HL-60/S4 treated with phorbol 12-myristate 13-acetate at 8.2 ng/mL for 4 days and 3 days (cell line): ENCODE data around the gene IL21.
"Not testable (repeated sequence)": the region's sequence is repeated elsewhere in the genome, so short reads cannot be mapped to it uniquely, and the experiment has no call there.

Experiments used
- in situ Hi-C: fragments of 300-500 bp; cut with MboI; formaldehyde crosslinking; loops from 2 replicates; pipeline ENCODE4 v1.15.0; 2022; ENCODE audit warnings: low sequenced_read_pairs

IL21 gene

GRCh38 chr4:122621016-122621507 is at the start of gene IL21:
Gene IL21 (minus strand): TSS chr4:122621066. CDS start chr4:122621011, 55 bp downstream.
- in situ Hi-C loops: no loop called here

GRCh38 chr4:122669911-122670738 is 49.3 kb upstream of the IL21 start:
- in situ Hi-C loops: no loop called here

GRCh38 chr4:122668241-122668640 is 47.4 kb upstream of the IL21 start:
- in situ Hi-C loops: no loop called here

- in situ Hi-C loops: no loop called here
Measured at GRCh38 chr4:122666527-122667245, 45.8 kb upstream of the IL21 start.

GRCh38 chr4:122665161-122665929 is 44.5 kb upstream of the IL21 start:
- in situ Hi-C loops: no loop called here

GRCh38 chr4:122663814-122664610 is 43.1 kb upstream of the IL21 start:
- in situ Hi-C loops: no loop called here

- in situ Hi-C loops: no loop called here
Measured at GRCh38 chr4:122663291-122663690, 42.4 kb upstream of the IL21 start.

GRCh38 chr4:122662701-122663100 is 41.8 kb upstream of the IL21 start:
- in situ Hi-C loops: no loop called here

- in situ Hi-C loops: no loop called here
Measured at GRCh38 chr4:122661176-122662160, 40.6 kb upstream of the IL21 start.

- in situ Hi-C loops: no loop called here
Measured at GRCh38 chr4:122658818-122659295, 38.0 kb upstream of the IL21 start.

GRCh38 chr4:122658377-122658776 is 37.5 kb upstream of the IL21 start:
- in situ Hi-C loops: no loop called here

- in situ Hi-C loops: no loop called here
Measured at GRCh38 chr4:122657553-122657952, 36.7 kb upstream of the IL21 start.

- in situ Hi-C loops: not testable (repeated sequence)
Measured at GRCh38 chr4:122656583-122656982, 35.7 kb upstream of the IL21 start.

GRCh38 chr4:122652379-122652778 is 31.5 kb upstream of the IL21 start:
- in situ Hi-C loops: no loop called here

GRCh38 chr4:122650148-122650547 is 29.3 kb upstream of the IL21 start:
- in situ Hi-C loops: no loop called here

GRCh38 chr4:122647656-122648055 is 26.8 kb upstream of the IL21 start:
- in situ Hi-C loops: no loop called here

- in situ Hi-C loops: no loop called here
Measured at GRCh38 chr4:122643257-122643656, 22.4 kb upstream of the IL21 start.

- in situ Hi-C loops: no loop called here
Measured at GRCh38 chr4:122639181-122639580, 18.3 kb upstream of the IL21 start.

GRCh38 chr4:122636697-122637096 is 15.8 kb upstream of the IL21 start:
- in situ Hi-C loops: no loop called here
